ENCODE results near the gene MAP3K9. TPM values are rescaled to one million over a fixed set of nuclear protein-coding genes. Genes with fewer than 3 reads are reported as not detected.

MAP3K9 gene
- total and polyA plus RNA-seq, 7 donors: 0.36 to 4.7 (median 0.60) TPM

DNA sequence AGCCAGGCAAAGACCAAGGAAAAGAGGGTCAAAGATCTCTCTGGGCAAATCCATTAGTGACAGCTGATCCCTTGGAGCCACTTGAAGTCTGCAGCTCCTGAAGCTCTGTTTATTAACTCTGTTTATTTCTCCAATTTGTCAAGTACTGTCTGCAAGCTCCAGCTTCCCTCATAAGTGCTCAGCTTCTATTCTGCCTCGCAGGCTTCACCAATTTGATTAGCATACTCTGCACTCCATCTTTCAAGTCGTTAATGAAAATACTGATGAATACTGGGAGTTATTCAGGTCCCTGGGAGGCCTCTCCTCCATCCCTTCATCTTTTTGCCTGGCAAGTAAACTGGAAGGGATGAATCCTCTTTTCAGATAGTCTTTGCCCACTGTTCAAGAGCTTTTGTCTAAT, 113.3 kb downstream of the MAP3K9 start:
- no peaks in the 10 kb centered on the region for H3K9me3 ChIP-seq
- H3K36me3 ChIP-seq: no peaks in the 10 kb centered on the region
- no peak overlapping the region for H3K4me3 ChIP-seq
- DNase-seq: no peak
- no peak for TF ChIP-seq POLR2A (IDR thresholded peaks at IDR 0.05)
- no peak for TF ChIP-seq EP300 (IDR thresholded peaks at IDR 0.05)
- TF ChIP-seq POLR2AphosphoS5 (IDR thresholded peaks at IDR 0.05): no peak
- TF ChIP-seq, protein P1, sequence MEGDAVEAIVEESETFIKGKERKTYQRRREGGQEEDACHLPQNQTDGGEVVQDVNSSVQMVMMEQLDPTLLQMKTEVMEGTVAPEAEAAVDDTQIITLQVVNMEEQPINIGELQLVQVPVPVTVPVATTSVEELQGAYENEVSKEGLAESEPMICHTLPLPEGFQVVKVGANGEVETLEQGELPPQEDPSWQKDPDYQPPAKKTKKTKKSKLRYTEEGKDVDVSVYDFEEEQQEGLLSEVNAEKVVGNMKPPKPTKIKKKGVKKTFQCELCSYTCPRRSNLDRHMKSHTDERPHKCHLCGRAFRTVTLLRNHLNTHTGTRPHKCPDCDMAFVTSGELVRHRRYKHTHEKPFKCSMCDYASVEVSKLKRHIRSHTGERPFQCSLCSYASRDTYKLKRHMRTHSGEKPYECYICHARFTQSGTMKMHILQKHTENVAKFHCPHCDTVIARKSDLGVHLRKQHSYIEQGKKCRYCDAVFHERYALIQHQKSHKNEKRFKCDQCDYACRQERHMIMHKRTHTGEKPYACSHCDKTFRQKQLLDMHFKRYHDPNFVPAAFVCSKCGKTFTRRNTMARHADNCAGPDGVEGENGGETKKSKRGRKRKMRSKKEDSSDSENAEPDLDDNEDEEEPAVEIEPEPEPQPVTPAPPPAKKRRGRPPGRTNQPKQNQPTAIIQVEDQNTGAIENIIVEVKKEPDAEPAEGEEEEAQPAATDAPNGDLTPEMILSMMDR (IDR thresholded peaks at IDR 0.05): no peak
- H3K27me3 ChIP-seq: no peaks in the 10 kb centered on the region
- intact Hi-C loops (cut with DNase I): no loop called here
- no peak overlapping the region for H3K27ac ChIP-seq
- 71 to 84% methylated on average over 2 of the region's 2 CpGs for WGBS, 2 donors
- H3K4me1 ChIP-seq: no peaks in the 10 kb centered on the region

DNA sequence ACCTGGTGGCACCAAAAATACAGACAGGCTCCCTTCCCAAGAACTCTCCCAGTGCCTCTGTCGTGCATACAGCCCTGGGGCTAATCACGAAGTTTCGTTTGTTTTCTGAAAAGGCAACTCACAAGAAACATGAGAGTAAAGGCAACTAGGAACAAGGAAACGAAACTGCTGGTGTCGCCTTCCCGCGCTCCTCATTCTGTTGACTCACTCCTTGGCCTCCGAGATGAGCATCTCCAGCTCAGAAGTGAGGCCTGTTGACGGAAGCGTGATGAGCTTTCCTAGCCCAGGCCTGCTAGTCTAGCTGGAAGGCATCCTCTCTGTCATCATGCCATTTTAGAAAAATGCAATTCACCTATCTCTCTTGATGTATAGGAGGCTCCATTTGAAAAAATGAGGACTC, 117.1 kb downstream of the MAP3K9 start:
- Histone ChIP-seq H3K4me1 (no peaks in the 10 kb centered on the region), H3K27me3 (no peaks in the 10 kb centered on the region), H3K4me3 (no peak overlapping the region), H3K36me3 (no peaks in the 10 kb centered on the region), H3K9me3 (no peaks in the 10 kb centered on the region), H3K27ac (no peak overlapping the region)
- TF ChIP-seq POLR2AphosphoS5 (IDR thresholded peaks at IDR 0.05) (no peak), POLR2A (IDR thresholded peaks at IDR 0.05) (no peak)
- TF ChIP-seq, protein P1 (IDR thresholded peaks at IDR 0.05): no peak
- 92 to 93% methylated on average over 10 of the region's 10 CpGs for WGBS, 2 donors
- intact Hi-C loops (cut with DNase I): no loop called here
- DNase-seq: peak; percentile 74

DNA sequence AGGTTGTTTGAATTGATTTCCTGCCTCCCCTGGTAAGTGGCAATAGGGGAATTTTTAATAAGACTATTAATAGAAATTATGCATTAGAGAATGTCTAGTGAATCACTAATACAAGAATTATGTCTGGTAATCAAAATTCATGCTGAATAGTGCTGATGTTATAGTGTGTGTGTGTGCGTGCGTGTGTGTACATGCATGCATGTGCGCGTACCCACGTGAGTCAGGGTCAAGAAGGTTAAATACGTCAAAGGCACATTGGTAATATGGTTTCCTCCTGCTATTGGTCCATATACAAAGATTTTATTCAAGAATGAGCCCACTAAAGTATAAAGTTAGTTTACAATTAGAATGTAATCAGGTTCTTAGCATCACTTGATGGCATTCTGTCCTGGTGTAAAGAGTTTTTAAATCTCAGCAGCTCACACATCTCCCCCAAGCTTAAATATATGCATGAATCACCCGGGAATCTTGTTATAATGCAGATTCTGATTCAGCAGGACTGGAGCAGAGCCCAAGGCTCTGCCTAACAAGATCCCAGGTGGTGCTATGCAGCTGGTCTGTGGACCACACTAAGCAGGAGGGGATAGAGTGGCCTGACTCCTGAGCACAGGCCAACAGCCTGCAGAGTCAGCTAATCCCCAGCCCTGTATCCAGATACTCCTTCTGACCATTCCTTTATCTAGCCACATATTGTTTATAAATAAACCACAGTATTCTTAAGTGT, 123.7 kb downstream of the MAP3K9 start:
- H3K27me3 ChIP-seq: no peaks in the 10 kb centered on the region
- intact Hi-C loops (cut with DNase I): no loop called here
- 81 to 88% methylated on average over 7 of the region's 7 CpGs for WGBS, 2 donors

DNA sequence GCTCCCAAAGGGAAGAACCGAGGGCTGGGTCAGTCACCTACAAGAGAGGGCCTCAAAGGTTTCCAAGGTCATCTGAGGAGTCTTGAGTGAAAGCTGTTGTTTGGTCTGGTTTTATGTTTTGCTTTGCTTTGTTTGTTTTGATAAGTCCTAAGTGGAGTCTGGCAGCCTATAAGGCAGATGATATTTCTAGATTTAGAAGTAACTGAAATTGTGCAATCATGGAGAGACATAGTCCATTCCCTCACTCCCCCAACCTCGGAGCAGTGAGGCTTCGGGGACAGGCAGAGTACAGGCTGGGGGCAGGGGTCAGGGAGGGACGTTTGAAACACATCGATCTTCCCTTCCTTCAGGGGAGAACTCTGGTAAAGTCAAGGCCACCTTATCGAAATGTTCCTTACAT, 125.3 kb downstream of the MAP3K9 start:
- H3K4me3 ChIP-seq: no peak overlapping the region
- intact Hi-C loops (cut with DNase I): no loop called here
- H3K9me3 ChIP-seq: no peaks in the 10 kb centered on the region
- H3K27ac ChIP-seq: no peak overlapping the region
- WGBS, 2 donors: 60 to 69% methylated on average over 6 of the region's 6 CpGs
- no peaks in the 10 kb centered on the region for H3K4me1 ChIP-seq
- TF ChIP-seq EP300 (IDR thresholded peaks at IDR 0.05): no peak
- TF ChIP-seq POLR2A (IDR thresholded peaks at IDR 0.05): no peak
- TF ChIP-seq, protein P1 (IDR thresholded peaks at IDR 0.05): no peak
- no peak for TF ChIP-seq POLR2AphosphoS5 (IDR thresholded peaks at IDR 0.05)
- H3K27me3 ChIP-seq: no peaks in the 10 kb centered on the region
- no peak for DNase-seq
- H3K36me3 ChIP-seq: no peaks in the 10 kb centered on the region

More for the DNA sequence above, 123.7 kb downstream of the MAP3K9 start:
- H3K27ac ChIP-seq: no peak overlapping the region
- no peaks in the 10 kb centered on the region for H3K36me3 ChIP-seq
- no peak for DNase-seq
- no peaks in the 10 kb centered on the region for H3K9me3 ChIP-seq
- no peak overlapping the region for H3K4me3 ChIP-seq
- TF ChIP-seq POLR2A (IDR thresholded peaks at IDR 0.05) (no peak), POLR2AphosphoS5 (IDR thresholded peaks at IDR 0.05) (no peak)
- TF ChIP-seq, protein P1 (IDR thresholded peaks at IDR 0.05): no peak
- H3K4me1 ChIP-seq: no peaks in the 10 kb centered on the region

DNA sequence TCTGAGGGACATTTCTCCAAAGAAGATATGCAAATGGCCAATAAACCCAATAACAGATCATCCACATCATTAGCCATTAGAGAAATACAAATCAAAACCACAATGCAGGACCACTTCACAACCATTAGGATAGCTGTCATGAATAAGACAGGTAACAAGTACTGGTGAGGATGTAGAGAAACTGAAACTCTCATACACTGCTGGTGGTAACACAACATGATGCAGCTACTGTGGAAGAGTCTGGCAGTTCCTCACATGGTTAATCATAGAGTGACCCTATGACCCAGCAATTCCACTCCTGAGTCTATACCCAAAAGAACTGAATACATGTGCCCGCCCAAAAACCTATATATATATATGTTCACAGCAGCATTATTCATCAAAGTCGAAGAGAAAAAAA, 128.6 kb downstream of the MAP3K9 start:
- no peaks in the 10 kb centered on the region for H3K4me1 ChIP-seq
- H3K4me3 ChIP-seq: no peak overlapping the region
- DNase-seq: no peak
- H3K27ac ChIP-seq: no peak overlapping the region
- H3K36me3 ChIP-seq: no peaks in the 10 kb centered on the region
- TF ChIP-seq EP300 (IDR thresholded peaks at IDR 0.05) (no peak), POLR2A (IDR thresholded peaks at IDR 0.05) (no peak), POLR2AphosphoS5 (IDR thresholded peaks at IDR 0.05) (no peak)
- TF ChIP-seq, protein P1 (IDR thresholded peaks at IDR 0.05): no peak
- WGBS, 2 donors: 96 to 97% methylated on average over 2 of the region's 2 CpGs
- no peaks in the 10 kb centered on the region for H3K9me3 ChIP-seq
- H3K27me3 ChIP-seq: no peaks in the 10 kb centered on the region
- intact Hi-C loops (cut with DNase I): no loop called here

Data from sigmoid colon (tissue), 7 donors.